ENCODE data around the gene MYO1C.

MYO1C gene

DNA sequence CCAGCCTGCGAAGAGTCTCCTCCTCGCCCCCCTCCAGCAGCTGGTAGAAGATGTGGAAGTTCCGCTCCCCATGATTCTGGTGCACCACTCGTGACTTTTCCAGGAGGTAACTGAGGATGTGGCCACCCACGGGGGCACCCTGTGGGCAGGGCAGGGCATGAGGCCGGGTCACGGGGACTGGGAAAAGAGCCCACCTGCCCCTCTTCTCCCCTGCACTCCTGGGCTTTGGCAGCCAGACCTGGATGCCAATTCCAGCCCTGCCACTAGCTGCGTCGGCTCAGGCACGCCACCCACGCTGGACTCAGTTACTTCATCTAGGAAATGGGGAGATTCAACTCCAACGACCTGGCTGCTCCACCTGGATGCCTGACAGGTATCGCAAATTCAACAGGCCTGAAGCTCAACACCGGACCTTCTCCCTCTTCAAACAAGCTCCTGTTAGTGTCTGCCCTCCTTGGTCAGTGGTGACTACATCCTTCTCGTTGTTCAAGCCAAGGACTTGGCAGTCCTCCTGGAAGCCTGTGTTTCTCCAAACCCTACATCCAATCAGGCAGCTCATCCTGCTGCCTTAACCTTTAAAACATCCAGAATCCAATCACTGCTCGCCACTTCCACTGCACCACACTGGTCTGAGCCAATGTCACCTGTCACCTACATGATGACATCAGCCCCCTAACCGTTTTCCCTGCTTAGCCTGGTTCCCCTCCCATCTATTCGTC is 11.6 kb downstream of the MYO1C start:
- DNase-seq (ENCODE audit: extremely low spot score) = no peak
- POLR2A ChIA-PET = no interaction called here
- TF ChIP-seq FOXA1 (IDR thresholded peaks at IDR 0.05) = no peak
- TF ChIP-seq ZNF384 (IDR thresholded peaks at IDR 0.05) = no peak
- TF ChIP-seq LEF1 (IDR thresholded peaks at IDR 0.05; ENCODE audit: borderline replicate concordance) = no peak
- TF ChIP-seq, protein P1, sequence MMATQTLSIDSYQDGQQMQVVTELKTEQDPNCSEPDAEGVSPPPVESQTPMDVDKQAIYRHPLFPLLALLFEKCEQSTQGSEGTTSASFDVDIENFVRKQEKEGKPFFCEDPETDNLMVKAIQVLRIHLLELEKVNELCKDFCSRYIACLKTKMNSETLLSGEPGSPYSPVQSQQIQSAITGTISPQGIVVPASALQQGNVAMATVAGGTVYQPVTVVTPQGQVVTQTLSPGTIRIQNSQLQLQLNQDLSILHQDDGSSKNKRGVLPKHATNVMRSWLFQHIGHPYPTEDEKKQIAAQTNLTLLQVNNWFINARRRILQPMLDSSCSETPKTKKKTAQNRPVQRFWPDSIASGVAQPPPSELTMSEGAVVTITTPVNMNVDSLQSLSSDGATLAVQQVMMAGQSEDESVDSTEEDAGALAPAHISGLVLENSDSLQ (IDR thresholded peaks at IDR 0.05) = no peak
- TF ChIP-seq HDGF (IDR thresholded peaks at IDR 0.05; ENCODE audit: borderline replicate concordance) = no peak
- no peak for TF ChIP-seq FOXK2 (IDR thresholded peaks at IDR 0.05)
- CTCF ChIA-PET = no interaction called here

DNA sequence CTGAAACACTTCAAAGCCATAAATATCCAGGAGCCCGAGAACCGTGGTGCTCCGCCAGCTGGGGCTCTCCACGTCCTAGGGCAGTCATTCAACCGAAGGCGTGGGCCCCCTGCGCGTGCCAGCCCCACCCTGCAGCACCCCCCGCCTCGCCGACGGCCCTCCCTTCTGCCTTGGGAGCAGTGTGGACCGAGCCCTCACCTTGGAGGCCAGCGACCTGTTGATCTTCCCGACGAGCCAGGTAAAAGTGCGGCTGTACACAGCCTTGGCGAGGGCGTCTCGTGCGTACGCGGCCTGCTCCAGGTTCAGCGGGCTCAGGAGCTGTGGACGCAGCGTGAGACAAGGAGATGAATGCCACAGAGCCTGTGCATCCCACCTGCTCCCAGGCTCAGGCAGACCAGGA is 14.1 kb downstream of the MYO1C start:
- POLR2A ChIA-PET = no interaction called here
- no peak for DNase-seq (ENCODE audit: extremely low spot score)

DNA sequence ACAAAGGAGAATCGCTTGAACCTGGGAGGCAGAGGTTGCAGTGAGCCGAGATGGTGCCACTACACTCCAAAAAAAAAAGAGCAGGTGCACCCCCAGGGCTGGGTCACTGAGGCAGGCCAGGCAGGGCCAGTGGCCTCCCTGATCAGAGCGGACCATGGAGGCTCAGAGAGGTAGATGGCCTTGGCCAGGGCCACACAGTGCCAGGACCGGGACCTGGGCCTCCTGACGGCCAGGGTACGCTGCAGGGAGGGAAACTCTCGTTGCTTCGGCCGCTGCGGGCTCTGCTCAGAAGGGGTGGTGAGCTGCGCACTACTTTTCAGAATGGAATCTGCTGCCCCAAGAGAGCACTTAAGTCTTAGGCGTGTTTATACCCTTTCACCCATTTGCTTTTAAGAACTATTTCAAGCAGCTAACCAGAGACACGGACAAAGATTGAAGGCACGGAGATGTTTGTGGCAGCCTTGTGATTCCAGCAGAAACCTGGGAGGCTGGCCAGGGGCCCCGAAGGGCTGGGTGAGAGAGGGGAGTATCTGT is 17.1 kb downstream of the MYO1C start:
- TF ChIP-seq CTBP1 (IDR thresholded peaks at IDR 0.05; ENCODE audit: borderline replicate concordance) = no peak
- TF ChIP-seq FOXA1 (IDR thresholded peaks at IDR 0.05) = no peak
- no peak for TF ChIP-seq HDGF (IDR thresholded peaks at IDR 0.05; ENCODE audit: borderline replicate concordance)
- ChIA-PET CTCF (no interaction called here), POLR2A (interaction anchor here (0.8 to 1.2 kb wide), 2 partner anchors 12 to 41 kb away, joined by 3 read pairs; partner anchors contain the start of gene INPP5K)
- no peak for DNase-seq (ENCODE audit: extremely low spot score)

More for the DNA sequence above, 14.1 kb downstream of the MYO1C start:
- CTCF ChIA-PET = no interaction called here
- no peak for TF ChIP-seq ARNT (IDR thresholded peaks at IDR 0.05)
- TF ChIP-seq BHLHE40 (IDR thresholded peaks at IDR 0.05; ENCODE audit: borderline replicate concordance) = no peak
- TF ChIP-seq TARDBP (IDR thresholded peaks at IDR 0.05) = no peak
- no peak for TF ChIP-seq LEF1 (IDR thresholded peaks at IDR 0.05; ENCODE audit: borderline replicate concordance)
- no peak for TF ChIP-seq FOXK2 (IDR thresholded peaks at IDR 0.05)
- TF ChIP-seq SP1 (IDR thresholded peaks at IDR 0.05) = no peak
- TF ChIP-seq, protein P1 (IDR thresholded peaks at IDR 0.05) = no peak
- TF ChIP-seq L3MBTL2 (conservative IDR thresholded peaks at IDR 0.05) = no peak
- no peak for TF ChIP-seq NFRKB (IDR thresholded peaks at IDR 0.05)
- TF ChIP-seq ZNF384 (IDR thresholded peaks at IDR 0.05) = no peak
- no peak for TF ChIP-seq FOXM1 (IDR thresholded peaks at IDR 0.05; ENCODE audit: borderline replicate concordance)
- TF ChIP-seq CTBP1 (IDR thresholded peaks at IDR 0.05; ENCODE audit: borderline replicate concordance) = no peak
- TF ChIP-seq HDGF (IDR thresholded peaks at IDR 0.05; ENCODE audit: borderline replicate concordance) = no peak
- TF ChIP-seq ELF4 (IDR thresholded peaks at IDR 0.05) = no peak
- no peak for TF ChIP-seq SUZ12 (IDR thresholded peaks at IDR 0.05)

DNA sequence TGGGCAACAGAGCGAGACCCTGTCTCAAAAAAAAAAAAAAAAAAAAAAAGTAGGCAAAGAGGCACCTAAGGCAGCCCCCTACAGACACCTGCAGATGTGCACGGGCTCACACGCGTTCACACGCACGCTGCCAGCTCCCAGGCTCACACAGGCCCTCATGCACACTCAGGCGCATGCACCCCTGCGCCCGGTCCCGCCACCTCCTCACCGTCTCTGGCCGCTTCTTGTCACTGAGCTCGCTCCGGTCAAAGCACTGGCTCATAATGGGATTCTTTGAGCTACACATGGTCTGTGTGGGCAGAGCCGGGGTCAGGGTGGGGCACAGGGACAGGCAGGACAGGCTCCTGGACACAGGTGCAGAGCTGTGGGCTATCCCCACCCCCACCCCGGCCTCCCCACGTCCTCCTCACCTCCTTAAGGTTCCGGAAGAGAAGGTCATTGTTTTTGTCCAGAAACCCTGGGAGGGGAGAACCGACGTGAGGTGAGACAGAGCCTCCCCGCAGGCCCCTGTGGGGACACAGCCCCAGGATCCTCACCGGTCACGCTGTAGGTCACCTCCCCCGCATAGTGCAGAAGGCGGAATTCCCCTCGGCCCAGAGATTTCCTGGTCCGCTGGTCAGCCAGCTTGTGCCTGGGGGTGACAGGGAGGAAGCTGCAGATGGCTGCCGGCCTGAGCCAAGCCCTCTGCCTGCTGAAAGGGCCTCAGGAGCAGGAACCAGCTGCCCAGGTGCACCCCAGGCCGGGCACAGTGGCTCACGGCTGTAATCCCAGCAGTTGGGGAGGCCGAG is 17.9 kb downstream of the MYO1C start:
- ChIA-PET POLR2A (interaction anchor here (0.8 to 1.2 kb wide), 2 partner anchors 11 to 42 kb away, joined by 3 read pairs; partner anchors contain the start of gene INPP5K), CTCF (no interaction called here)
- no peak for TF ChIP-seq FOXM1 (IDR thresholded peaks at IDR 0.05; ENCODE audit: borderline replicate concordance)
- TF ChIP-seq BHLHE40 (IDR thresholded peaks at IDR 0.05; ENCODE audit: borderline replicate concordance) = no peak
- no peak for TF ChIP-seq FOXK2 (IDR thresholded peaks at IDR 0.05)
- TF ChIP-seq FOXA1 (IDR thresholded peaks at IDR 0.05) = no peak
- TF ChIP-seq ARNT (IDR thresholded peaks at IDR 0.05) = no peak
- TF ChIP-seq L3MBTL2 (conservative IDR thresholded peaks at IDR 0.05) = no peak
- TF ChIP-seq ELF4 (IDR thresholded peaks at IDR 0.05) = no peak
- TF ChIP-seq, protein P1 (IDR thresholded peaks at IDR 0.05) = no peak
- no peak for TF ChIP-seq HDGF (IDR thresholded peaks at IDR 0.05; ENCODE audit: borderline replicate concordance)
- no peak for DNase-seq (ENCODE audit: extremely low spot score)

DNA sequence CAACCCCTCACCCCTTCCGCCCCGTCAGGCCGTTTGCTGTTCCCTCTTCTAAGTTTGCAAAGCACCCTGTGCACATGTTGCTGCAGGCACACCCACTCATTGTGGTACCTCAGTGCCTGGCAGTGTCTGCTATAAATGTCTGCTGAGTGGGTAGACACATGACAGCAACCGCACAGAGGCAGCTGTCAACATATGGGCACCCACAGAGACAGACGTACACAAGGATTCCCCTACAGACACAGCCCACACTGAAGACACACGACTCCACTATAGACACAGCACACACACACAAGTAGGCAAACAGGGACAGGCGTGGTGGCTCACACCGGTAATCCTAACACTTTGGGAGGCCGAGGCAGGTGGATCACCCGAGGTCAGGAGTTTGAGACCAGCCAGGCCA is 18.6 kb downstream of the MYO1C start:
- no peak for DNase-seq (ENCODE audit: extremely low spot score)
- ChIA-PET CTCF (no interaction called here), POLR2A (no interaction called here)
- TF ChIP-seq TARDBP (IDR thresholded peaks at IDR 0.05) (no peak), ARNT (IDR thresholded peaks at IDR 0.05) (no peak), SP1 (IDR thresholded peaks at IDR 0.05) (no peak), ELF4 (IDR thresholded peaks at IDR 0.05) (no peak), NFRKB (IDR thresholded peaks at IDR 0.05) (no peak), CTBP1 (IDR thresholded peaks at IDR 0.05; ENCODE audit: borderline replicate concordance) (no peak), FOXM1 (IDR thresholded peaks at IDR 0.05; ENCODE audit: borderline replicate concordance) (no peak), BHLHE40 (IDR thresholded peaks at IDR 0.05; ENCODE audit: borderline replicate concordance) (no peak), LEF1 (IDR thresholded peaks at IDR 0.05; ENCODE audit: borderline replicate concordance) (no peak), SUZ12 (IDR thresholded peaks at IDR 0.05) (no peak), FOXA1 (IDR thresholded peaks at IDR 0.05) (no peak), ZNF384 (IDR thresholded peaks at IDR 0.05) (no peak), HDGF (IDR thresholded peaks at IDR 0.05; ENCODE audit: borderline replicate concordance) (no peak), FOXK2 (IDR thresholded peaks at IDR 0.05) (no peak), L3MBTL2 (conservative IDR thresholded peaks at IDR 0.05) (no peak)
- TF ChIP-seq, protein P1 (IDR thresholded peaks at IDR 0.05) = no peak

Measured in HEK293T (cell line).